Measurements from ENCODE around the gene LIX1.
A peak's percentile ranks its signal among the peaks of the same experiment; 100 is the strongest.
"Not testable (repeated sequence)": the region's sequence is repeated elsewhere in the genome, so short reads cannot be mapped to it uniquely, and the experiment has no call there.

LIX1 gene

DNA sequence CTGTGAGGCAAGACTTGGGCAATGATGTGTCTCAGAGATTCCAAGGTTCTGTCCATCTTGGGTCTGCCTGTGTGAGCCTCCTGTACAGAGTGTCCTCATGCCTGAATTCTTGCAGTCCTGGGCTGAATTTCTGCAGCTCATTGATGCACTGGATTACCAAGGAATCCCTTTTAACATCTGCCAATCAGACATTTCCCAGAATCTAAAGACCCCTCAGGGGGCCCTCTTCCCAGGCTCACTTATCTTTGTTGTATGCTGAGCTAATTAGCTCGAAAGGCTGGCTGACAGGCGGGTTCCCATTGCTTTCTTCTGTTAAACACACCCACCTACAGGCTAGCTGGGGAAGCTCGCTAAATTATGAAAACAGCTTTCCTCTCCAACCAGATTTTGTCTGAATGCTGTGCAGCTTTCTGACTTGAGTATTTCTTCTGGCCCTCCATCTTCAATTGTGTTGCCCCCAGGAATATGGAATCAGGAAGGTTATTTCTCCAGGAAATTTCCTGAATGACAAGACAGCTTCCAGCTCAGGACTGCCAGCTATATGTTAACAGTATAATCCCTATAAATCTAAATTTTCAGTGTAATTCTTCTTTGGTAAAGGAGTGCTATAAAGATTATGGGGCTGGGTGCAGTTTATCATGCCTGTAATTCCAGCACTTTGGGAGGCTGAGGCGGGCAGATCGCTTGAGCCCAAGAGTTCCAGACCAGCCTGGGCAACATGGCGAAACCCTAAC lies at the start of gene LIX1:
Gene LIX1 (minus strand): TSS at position 91 of the 734 bp plus-strand sequence. CDS start 35 bp downstream, at position 56.
- ATAC-seq = no peak

DNA sequence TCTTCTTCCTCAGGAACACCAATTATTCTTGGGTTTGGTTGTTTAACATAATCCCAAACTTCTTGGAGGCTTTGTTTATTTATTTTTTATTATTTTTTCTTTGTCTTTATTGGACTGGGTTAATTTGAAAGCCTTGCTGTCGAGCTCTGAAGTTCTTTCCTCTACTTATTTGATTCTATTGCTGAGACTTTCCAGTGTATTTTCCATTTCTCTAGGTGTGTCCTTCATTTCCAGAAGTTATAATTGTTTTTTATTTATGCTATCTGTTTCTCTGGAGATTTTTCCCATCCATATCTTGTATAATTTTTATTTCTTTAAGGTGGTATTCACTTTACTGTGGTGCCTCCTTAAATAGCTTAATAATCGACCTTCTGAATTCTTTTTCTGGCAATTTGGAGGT lies 49.5 kb upstream of the LIX1 start:
- ATAC-seq = no peak

DNA sequence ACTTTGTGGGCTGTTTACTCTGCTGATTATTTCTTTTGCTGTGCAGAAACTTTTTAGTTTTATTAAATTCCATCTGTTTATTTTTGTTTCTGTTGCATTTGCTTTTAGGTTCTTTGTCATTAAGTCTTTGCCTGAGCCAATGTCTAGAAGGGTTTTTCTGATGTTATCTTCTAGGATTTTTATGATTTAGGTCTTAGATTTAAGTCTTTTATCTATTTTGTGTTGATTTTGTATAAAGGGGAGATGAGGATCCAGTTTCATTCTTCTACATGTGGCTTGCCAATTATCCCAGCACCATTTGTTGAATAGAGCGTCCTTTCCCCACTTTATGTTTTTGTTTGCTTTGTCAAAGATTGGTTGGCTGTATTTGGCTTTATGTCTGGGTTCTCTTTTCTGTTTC lies 47.1 kb upstream of the LIX1 start:
- ATAC-seq = not testable (repeated sequence)

DNA sequence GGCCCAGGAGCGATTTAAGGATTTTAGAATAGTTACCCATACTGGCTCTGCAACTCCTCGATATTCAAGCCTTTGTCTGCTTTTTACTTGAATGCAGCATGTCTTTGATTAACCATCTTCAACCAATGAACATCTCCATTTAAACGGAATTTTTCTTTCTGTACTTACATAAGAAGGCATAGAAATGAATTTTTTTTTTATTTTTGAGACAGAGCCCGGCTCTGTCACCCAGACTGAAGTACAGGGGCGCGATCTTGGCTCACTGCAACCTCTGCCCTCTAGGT lies 41.5 kb upstream of the LIX1 start:
- ATAC-seq = no peak

DNA sequence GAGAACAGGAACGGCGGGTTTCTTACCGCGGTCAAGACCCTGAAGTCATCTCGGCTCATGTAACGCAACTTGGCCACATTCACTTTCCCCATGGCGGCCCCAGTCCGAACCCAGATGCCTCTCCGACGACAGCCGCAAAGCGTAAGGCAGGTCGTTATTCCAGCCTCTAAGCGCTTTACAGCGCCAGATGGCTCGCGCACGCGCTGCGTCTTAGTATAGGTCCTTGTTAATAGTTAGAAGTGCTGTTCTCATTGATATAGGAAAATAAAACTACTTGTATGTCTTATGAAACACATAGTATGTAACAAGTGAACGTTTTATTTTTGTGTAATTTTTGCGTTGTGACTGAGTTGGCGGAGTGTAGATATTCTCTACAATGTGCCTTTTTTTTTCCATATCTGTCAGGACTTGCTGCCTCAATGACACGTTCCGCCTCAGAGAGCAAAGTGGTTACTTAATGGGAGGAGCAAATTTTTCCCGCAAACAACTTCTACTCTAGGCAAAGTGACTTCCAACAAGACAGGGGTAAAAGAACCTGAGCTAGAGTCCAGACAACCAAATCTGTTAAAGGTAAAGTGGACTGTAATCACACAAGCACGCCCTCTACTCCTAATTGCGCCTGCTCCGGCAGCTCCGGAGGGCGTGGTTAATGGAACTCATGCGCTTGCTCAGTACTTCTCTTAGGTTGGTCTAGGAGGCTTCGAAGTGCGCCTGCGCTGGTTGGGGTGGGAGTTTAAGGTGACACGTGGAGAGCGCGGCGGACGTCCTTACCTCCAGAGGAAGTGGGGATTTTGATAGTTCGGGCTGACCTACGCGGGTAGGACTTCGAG lies 40.9 kb upstream of the LIX1 start, which contains the start of gene RIOK2:
Gene RIOK2 (minus strand): TSS at position 148 of the 830 bp plus-strand sequence. CDS start 56 bp downstream, at position 92.
- ATAC-seq = peak; percentile 92 to 93

DNA sequence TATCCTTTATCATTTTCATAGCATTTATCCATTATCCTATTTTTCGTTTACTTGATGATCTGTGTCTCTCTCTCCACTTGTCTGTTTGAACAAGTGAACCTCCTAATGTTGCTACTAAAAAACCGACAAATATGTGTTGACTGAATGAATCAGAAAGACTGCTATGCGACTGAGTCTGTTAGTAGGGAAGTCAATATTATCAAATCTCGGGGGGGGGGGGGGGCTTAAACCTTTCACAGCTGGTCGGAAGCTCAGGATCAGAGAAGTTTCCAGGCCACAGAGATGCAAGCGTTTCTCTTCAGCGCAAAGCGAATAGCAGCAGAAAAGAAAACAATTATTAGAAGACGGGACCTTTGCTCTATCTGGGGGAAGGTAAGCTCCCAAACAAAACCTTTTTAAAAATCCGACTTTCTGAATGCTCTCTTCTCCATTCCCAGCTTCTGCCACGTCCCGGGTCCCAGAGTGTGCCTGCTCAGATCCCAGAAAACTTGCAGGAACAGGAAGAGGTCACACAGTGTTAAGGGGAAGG lies 40.2 kb upstream of the LIX1 start:
- ATAC-seq = no peak

DNA sequence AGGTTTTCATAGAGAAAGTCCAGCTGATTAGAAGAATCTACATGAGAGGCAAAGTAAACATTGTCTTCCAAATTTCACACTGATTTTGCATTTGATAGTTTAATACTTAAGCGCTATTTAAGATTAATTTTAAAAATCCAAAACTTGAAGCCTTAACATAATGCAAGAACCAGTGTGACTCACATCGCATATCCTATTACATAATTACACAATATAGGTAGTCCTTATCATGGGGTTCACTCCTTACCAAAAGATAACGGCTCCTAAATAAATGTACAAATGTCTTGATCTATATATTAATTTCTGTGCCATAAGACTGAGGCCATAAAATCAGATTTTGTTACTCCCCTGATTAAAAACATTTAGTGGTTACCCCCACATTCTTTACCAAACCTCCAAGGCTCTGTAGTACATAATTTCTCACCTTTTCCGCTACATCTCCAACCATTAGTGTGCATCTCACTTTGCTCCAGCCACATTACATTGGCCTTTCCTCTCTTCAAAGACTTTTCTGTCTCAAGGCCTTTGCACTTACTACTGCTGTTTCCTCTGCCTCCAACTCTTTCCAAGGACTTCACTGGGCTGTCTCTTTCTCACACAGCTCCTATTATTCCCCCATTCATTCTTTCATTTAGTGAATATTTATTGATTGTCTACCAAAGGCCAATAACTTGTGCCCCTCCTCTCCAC lies 39.6 kb upstream of the LIX1 start:
- no peak for ATAC-seq

DNA sequence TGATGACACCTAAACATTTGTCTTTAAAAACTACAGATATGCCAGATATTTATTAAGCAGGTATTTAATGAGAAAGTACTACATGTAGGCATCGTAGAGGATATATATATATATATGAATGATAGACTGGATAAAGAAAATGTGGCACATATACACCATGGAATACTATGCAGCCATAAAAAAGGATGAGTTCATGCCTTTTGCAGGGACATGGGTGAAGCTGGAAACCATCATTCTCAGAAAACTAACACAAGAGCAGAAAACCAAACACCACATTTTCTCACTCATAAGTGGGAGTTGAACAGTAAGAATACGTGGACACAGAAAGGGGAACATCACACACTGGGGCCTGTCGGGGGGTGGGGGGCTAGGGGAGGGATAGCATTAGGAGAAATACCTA lies 37.0 kb upstream of the LIX1 start:
- not testable (repeated sequence) for ATAC-seq

DNA sequence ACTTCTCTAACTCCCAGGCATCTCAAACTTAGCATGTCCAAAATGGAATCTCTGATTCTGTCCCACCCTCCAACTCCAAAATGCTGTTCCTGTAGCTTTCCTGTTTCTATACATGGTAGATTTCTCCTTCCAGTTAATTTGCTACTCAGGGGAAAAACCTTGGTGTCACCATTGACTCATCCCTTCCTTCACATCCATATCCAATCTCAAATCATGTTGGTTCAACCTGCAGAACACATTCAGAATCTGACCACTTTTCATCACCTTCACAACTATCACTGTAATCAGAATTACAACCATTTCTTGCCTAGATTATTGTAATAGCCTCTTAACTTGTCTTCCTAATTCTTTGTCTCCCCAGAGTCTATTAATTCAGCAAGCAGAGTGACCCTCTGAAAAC lies 29.8 kb upstream of the LIX1 start:
- ATAC-seq = no peak

DNA sequence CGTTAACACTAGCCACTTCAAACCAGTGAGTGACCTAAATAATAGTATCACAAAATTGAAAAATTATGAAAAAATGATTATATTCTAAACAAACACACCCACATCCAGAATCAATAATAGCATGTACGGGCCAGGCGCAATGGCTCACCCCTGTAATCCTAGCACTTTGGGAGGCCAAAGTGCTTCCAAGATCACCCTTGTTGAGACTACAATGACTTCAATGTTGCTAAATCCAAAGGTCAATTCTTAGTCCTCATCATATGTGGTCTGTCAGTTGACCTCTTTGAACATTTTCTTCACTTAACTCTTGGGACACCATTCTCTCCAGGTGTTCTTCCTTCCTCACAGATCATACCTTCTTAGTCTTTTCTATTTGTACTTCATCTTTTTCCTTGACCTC lies 29.3 kb upstream of the LIX1 start:
- no peak for ATAC-seq

DNA sequence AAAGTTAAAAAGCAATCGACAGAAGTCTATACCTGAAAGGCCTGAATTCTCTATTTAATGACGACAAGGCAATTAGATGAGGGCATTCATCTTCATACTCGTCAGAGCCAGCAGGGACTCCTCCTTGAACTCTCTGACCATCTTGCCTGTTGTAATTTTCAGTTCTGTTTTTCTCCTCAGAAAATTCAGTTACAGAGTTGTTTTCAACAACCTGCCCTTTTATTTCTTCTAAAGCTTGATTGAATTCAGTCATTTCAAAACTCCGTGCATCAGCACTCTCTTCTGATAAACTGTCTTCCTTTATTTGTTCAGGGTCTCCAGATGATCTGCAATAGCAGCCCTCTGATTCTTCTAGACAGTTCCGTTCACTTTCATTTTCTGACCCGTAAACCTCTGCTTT lies 25.0 kb upstream of the LIX1 start:
- peak; percentile 32 to 33 for ATAC-seq

DNA sequence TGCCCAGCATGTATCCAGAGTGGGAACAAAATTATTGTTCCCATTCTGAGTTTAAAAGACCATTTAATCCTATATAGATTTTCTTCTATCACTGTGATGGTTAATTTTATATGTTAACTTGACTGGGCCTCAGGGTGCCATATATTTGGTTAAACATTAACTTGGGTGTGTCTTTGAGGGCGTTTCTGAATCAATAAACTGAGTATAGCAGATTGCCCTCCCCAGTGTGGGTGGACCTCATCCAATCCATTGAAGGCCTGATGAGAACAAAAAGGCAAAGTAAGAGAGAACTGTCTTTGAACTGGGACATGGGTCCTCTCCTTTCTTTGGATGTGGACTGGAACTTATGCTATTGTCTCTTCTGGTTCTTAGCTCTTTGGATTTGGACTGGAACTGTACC lies 23.3 kb upstream of the LIX1 start:
- ATAC-seq = no peak

DNA sequence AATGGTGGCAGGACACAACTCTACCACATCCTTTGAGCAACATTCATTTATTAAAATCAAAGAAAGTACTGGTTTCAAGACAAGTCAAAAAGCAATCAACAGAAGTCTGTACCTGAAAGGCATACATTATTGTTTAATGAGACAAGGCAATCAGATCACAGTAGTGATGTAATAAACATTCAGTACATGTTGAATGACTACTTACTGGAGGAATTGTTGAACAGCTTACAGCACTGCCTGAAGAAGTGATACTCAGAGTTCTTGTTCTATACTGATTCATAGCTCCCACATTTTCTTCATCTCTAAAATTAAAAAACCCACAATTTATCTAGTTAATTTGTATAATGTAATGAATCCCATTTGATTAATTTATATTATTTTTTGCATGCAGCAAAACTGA lies 22.4 kb upstream of the LIX1 start:
- peak; percentile 63 to 84 for ATAC-seq

DNA sequence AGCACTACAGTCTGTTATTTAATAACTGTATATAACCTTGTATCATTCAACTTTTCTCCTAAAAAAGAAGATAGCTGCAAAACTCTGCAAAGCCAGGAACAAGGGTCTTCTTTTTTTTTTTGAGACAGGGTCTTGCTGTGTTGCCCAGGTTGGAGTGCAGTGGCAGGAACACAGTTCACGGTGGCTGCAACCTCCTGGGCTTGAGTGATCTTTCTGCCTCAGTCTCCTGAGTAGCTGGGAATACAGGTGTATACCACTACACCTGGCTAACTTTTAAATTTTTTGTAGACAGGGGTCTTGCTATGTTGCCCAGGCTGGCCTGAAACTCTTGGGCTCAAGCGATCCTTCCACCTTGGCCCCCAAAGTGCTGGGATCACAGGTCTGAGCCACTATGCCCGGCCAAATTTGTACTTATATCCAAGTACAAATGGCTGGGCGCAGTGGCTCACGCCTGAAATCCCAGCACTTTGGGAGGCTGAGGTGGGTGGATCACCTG lies 21.4 kb upstream of the LIX1 start:
- ATAC-seq = no peak

DNA sequence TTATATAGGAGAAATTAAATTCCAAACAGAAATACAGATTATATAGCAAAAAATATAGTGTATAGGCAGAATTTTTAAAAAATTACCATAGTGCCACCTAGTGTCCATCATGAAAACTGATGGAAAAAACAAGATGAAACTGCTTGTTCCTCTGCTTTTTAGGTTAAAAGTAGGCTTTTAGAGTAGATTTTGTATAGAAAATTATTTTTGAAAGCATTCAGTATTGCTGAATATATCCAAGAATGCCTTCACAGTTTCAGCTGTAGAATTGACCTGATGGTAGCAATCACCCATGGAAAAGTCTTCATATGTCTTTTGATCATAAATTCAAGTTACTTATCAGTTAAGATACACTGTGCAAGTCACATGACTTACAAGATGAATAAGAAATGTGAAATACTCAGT lies 21.0 kb upstream of the LIX1 start:
- ATAC-seq = no peak

DNA sequence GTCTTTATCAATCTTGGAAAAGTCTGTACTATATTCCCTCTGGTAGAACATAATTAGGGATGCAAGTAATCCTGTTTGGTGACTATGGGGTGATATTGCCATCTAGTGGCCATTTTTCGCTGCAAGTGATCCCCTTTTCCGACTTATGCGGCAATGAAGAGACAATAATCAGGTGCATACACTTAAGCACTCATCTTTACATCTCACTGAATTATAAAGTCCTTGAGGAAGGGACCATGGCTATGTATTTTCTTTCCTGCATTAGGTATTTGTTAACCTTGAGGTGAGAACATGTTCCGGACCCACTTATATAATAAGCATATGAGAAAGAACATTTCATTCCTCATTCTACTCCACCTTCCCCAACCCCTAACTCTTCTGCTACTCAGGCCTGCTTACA lies 19.6 kb upstream of the LIX1 start:
- ATAC-seq = no peak

DNA sequence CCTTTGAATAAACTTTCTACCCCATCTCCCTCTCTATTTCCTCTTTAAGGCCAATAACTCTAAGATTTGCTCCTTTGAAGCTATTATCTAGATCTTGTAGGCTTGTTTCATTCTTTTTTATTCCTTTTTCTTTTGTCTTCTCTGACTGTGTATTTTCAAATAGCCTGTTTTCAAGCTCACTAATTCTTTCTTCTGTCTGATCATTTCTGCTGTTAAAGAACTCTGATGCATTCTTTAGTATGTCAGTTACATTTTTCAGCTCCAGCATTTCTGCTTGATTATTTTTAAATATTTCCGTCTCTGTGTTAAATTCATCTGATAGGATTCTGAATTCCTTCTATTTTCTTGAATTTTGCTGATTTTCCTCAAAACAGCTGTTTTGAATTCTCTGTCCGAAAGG lies 15.3 kb upstream of the LIX1 start:
- ATAC-seq = no peak

DNA sequence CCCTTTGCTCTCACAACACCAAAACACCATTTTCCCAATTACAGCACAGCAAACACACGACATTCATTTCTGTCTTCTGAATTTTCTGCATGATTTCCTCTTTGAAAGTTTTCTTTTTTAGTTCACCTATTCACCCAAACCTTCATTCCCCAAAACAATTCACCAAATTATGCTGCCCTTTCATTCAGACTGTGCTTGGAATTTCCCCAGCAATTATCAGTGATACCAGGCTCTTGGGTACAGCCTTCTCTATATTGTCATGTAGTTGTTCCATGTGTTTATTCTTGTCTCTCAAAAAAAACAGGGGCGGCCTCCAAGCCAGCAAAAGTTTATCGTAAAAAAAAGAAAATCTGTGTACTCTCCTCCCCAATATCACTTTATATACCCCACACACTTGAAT lies 9.0 kb upstream of the LIX1 start:
- no peak for ATAC-seq

DNA sequence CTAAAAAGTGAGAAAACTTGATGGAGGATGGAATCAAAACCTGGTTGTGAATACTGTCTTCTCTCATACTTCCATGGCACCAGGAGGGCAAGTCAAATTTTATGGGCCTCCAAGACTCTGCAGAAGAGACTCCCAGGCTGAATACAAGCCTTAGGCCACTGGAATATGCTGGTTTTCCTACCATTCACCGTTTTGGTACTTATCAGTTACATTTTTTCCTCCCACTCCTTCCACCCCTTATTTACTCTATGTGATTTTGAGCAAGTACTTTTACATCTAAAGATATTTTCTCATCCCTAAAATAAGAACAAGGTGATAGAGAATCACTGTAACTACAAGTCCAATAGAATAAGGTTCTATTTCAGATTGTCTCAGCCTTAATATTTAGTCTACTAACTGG lies 8.0 kb upstream of the LIX1 start:
- no peak for ATAC-seq

DNA sequence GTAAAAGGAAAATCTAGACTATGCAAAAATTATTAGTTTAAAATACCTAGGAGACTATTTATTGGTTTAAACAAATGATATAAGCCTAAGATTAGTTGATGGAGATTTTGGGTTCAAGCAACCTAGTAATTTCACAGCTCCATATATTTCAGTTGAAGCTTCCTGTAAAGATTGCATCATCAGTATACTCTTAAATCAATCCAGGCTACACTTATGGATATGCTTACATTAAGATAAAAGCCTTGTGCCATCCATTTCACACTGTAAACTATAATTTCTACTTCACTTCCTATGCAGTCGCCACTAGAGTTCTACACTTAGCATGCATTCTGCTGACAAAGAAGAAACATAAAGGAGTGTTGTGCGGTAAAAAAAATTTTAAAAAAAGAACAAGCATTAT lies 7.3 kb upstream of the LIX1 start:
- ATAC-seq = no peak

DNA sequence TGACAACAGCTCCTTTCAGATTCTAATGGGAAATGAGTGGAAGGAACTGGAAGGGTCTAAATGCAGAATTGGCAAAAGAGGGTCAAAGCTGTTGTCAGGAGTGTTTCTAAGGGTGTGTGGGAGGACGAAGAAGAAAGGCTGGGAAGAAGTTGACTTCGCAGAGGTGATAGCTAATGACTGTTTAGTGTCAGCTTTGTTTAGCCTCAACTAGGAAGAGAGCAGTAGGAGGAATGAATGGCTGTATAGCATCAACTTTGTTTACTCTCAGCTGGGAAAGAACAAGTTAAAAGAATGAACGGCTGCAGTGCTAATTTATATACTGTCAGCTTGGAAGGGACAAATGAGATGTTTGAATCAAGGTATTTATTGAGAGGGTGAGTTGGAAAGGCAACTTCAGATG lies 5.9 kb upstream of the LIX1 start:
- ATAC-seq = no peak

DNA sequence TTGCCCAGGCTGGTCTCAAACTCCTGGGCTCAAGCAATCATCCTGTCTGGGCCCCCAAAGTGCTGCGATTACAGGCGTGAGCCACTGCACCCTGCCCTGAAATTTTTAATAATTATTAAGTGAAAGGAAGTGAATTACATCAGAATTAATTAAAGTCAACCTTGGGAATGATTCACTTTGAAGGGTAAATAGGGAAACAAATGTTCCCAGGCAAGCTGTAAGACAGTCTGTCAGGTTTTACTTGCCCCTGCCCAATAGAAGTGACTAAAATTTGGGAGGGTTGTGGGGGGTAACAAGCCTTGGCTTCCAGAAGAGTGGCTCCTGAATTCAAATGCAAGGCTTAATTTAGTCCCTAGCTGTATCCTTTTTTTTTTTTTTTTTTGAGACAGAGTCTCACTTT lies 1.3 kb upstream of the LIX1 start:
- ATAC-seq = no peak

DNA sequence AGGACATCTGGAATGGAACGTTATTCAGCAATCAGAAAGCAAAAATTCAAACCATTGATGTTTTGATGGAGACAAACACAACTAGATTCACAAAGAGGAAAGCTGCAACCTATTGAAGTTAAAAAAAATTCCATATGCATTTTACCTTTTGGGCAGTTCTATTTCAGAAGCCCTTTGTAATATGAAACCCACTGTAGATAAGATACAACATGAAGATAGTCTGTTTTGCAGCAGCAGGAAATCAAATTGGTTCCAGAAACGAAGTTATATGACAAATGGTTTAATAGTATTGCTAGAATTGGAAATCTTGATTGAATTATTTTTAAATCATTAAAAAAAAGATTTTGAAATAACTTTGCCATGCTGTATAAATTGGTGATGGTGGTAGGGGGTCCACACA lies 872 bp downstream of the LIX1 start:
- no peak for ATAC-seq

All from activated CD4-positive, CD25-positive, alpha-beta regulatory T cell treated with anti-CD3 and anti-CD28 coated beads, Interleukin-2, amount 50 U/mL, for 24 hours (primary cell).